WTC11 (cell line): ENCODE measurements around the gene UBE2G1. TPM values are rescaled to one million over a fixed set of nuclear protein-coding genes. Genes with fewer than 3 reads are reported as not detected.

Source experiments
- ATAC-seq: fragments of 200-7000 bp; cut with Tn5 transposase; 2 replicates; pipeline ENCODE4 v1.10.0; 2021; ENCODE audit warnings: mild to moderate bottlenecking, moderate library complexity
- CTCF ChIA-PET: fragments of 300-600 bp; sonication (Branson Sonifier 250); formaldehyde crosslinking; loops from one replicate; lab custom pipeline; 2021; ENCODE audit warnings: antibody characterized with exemption; lab: Charles Lee
- POLR2A ChIA-PET: fragments of 350-600 bp; sonication (Branson Sonifier 250); formaldehyde crosslinking; loops from one replicate; lab custom pipeline; 2021; ENCODE audit warnings: antibody characterized with exemption; lab: Charles Lee
- DNase-seq: peaks from one replicate; pipeline ENCODE4 v3.0.0; 2021; ENCODE audit warnings: low spot score
- H3K27ac Mint-ChIP-seq: 2 replicates; pipeline ENCODE4 v1.8.0; 2021; ENCODE audit warnings: mixed read lengths
- H3K27me3 Mint-ChIP-seq: 2 replicates; pipeline ENCODE4 v1.8.0; 2021; ENCODE audit warnings: low read depth, mild to moderate bottlenecking, moderate library complexity, mixed read lengths
- H3K36me3 Mint-ChIP-seq: 2 replicates; pipeline ENCODE4 v1.8.0; 2021; ENCODE audit warnings: mixed read lengths
- H3K4me1 Mint-ChIP-seq: 2 replicates; pipeline ENCODE4 v1.8.0; 2022; ENCODE audit warnings: mixed read lengths
- H3K4me3 Mint-ChIP-seq: 2 replicates; pipeline ENCODE4 v1.8.0; 2021; ENCODE audit warnings: mild to moderate bottlenecking, moderate library complexity, mixed read lengths
- H3K9me3 Mint-ChIP-seq: 2 replicates; pipeline ENCODE4 v1.8.0; 2021; ENCODE audit warnings: mixed read lengths
- ATF1 ChIP-seq: sonication (generic); formaldehyde crosslinking; IDR thresholded peaks from 2 replicates; pipeline ENCODE4 v1.8.1; 2023; ENCODE audit warnings: mild to moderate bottlenecking, moderate library complexity, missing genetic modification reagents
- CREB1 ChIP-seq: sonication (generic); formaldehyde crosslinking; IDR thresholded peaks from 2 replicates; pipeline ENCODE4 v1.8.0; 2023; ENCODE audit warnings: mild to moderate bottlenecking, missing genetic modification reagents
- CREM ChIP-seq: sonication (generic); formaldehyde crosslinking; IDR thresholded peaks from 2 replicates; pipeline ENCODE4 v1.8.1; 2022; ENCODE audit warnings: mild to moderate bottlenecking, missing genetic modification reagents, moderate library complexity
- ELF4 ChIP-seq: sonication (generic); formaldehyde crosslinking; IDR thresholded peaks from 2 replicates; pipeline ENCODE4 v1.8.1; 2022; ENCODE audit warnings: low read depth, mild to moderate bottlenecking, moderate library complexity, missing genetic modification reagents
- ESRRA ChIP-seq: sonication (generic); formaldehyde crosslinking; IDR thresholded peaks from 2 replicates; pipeline ENCODE4 v1.8.1; 2022; ENCODE audit warnings: mild to moderate bottlenecking, missing genetic modification reagents, borderline replicate concordance
- FOXK1 ChIP-seq: sonication (generic); formaldehyde crosslinking; IDR thresholded peaks from 2 replicates; pipeline ENCODE4 v1.8.0; 2022; ENCODE audit warnings: mild to moderate bottlenecking, moderate library complexity, missing genetic modification reagents
- FOXP1 ChIP-seq: sonication (generic); formaldehyde crosslinking; IDR thresholded peaks from 2 replicates; pipeline ENCODE4 v1.8.0; 2022; ENCODE audit warnings: missing genetic modification reagents, mild to moderate bottlenecking, moderate library complexity, borderline replicate concordance
- GABPB1 ChIP-seq: sonication (generic); formaldehyde crosslinking; IDR thresholded peaks from 2 replicates; pipeline ENCODE4 v1.8.1; 2023; ENCODE audit warnings: mild to moderate bottlenecking, missing genetic modification reagents
- JAZF1 ChIP-seq: fragments of 250-450 bp; sonication (Bioruptor Pico); IDR thresholded peaks from 2 replicates; pipeline ENCODE4 v1.9.0; 2021; ENCODE audit warnings: moderate library complexity, mild to moderate bottlenecking, inconsistent platforms
- KAT7 ChIP-seq: sonication (generic); formaldehyde crosslinking; IDR thresholded peaks from 2 replicates; pipeline ENCODE4 v1.8.1; 2023; ENCODE audit warnings: missing genetic modification reagents, mild to moderate bottlenecking, borderline replicate concordance
- NFATC4 ChIP-seq: fragments of 250-450 bp; sonication (Bioruptor Pico); IDR thresholded peaks from 2 replicates; pipeline ENCODE4 v1.9.0; 2021; ENCODE audit warnings: mild to moderate bottlenecking
- PRRX2 ChIP-seq: fragments of 250-450 bp; sonication (Bioruptor Pico); IDR thresholded peaks from 2 replicates; pipeline ENCODE4 v1.8.0; 2021; ENCODE audit warnings: mild to moderate bottlenecking
- RELA ChIP-seq: sonication (generic); formaldehyde crosslinking; IDR thresholded peaks from 2 replicates; pipeline ENCODE4 v1.8.1; 2022; ENCODE audit warnings: missing genetic modification reagents, mild to moderate bottlenecking, borderline replicate concordance
- TEAD1 ChIP-seq: sonication (generic); formaldehyde crosslinking; IDR thresholded peaks from 2 replicates; pipeline ENCODE4 v1.8.0; 2022; ENCODE audit warnings: mild to moderate bottlenecking, missing genetic modification reagents
- TEAD4 ChIP-seq: sonication (generic); formaldehyde crosslinking; IDR thresholded peaks from 2 replicates; pipeline ENCODE4 v1.8.0; 2022; ENCODE audit warnings: mild to moderate bottlenecking, missing genetic modification reagents
- ZNF263 ChIP-seq: sonication (generic); formaldehyde crosslinking; IDR thresholded peaks from 2 replicates; pipeline ENCODE4 v1.8.1; 2022; ENCODE audit warnings: low read depth, mild to moderate bottlenecking, moderate library complexity, missing genetic modification reagents
- ZNF423 ChIP-seq: fragments of 250-450 bp; sonication (Bioruptor Pico); IDR thresholded peaks from 2 replicates; pipeline ENCODE4 v2.1.2; 2022; ENCODE audit warnings: mild to moderate bottlenecking, moderate library complexity
- total RNA-seq: library from RNA; stranded (reverse); gene quantifications from 3 replicates; pipeline ENCODE4 v1.2.3, GENCODE V29; 2021
- TF ChIP-seq, protein P1 (sequence below): sonication (generic); formaldehyde crosslinking; IDR thresholded peaks from 2 replicates; pipeline ENCODE4 v1.8.1; 2022; ENCODE audit warnings: low read depth, mild to moderate bottlenecking, moderate library complexity, missing genetic modification reagents, borderline replicate concordance
- TF ChIP-seq, protein P2 (sequence below): fragments of 200-600 bp; IDR thresholded peaks from 2 replicates; pipeline ENCODE4 v1.8.0; 2022; ENCODE audit warnings: antibody characterized with exemption
- TF ChIP-seq, protein P3 (sequence below): sonication (generic); formaldehyde crosslinking; IDR thresholded peaks from 2 replicates; pipeline ENCODE4 v1.8.1; 2023; ENCODE audit warnings: mild to moderate bottlenecking, missing genetic modification reagents, borderline replicate concordance
- TF ChIP-seq, protein P4 (sequence below): sonication (generic); formaldehyde crosslinking; conservative IDR thresholded peaks from 2 replicates; pipeline ENCODE4 v1.8.1; 2023; ENCODE audit warnings: mild to moderate bottlenecking, low read depth, missing genetic modification reagents, moderate library complexity
- TF ChIP-seq, protein P5 (sequence below): fragments of 250-450 bp; sonication (Bioruptor Pico); conservative IDR thresholded peaks from 2 replicates; pipeline ENCODE4 v1.9.0; 2021; ENCODE audit warnings: mild to moderate bottlenecking

The UBE2G1 gene
- total RNA-seq, 1 experiment from 2014 or later = 177 TPM

DNA sequence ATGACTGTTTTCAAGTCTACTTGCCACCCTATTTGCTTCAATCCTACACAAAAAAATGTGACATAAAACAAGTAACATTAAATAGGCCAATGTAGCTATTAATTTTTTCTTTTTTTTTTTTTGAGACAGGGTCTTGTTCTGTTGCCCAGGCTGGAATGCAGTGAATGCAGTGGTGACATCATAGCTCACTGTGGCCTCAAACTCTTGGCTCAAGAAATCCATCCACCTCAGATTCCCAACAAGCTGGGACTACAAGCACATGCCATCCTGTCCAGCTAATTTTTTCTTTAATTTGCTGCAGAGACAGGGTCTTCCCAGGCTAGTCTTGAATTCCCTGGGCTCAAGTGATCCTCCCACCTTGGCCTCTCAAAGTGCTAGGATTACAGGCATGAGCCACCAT lies 132.1 kb downstream of the UBE2G1 start:
- ChIA-PET POLR2A (no interaction called here), CTCF (interaction anchor here (0.5 kb wide), 1 partner anchor 9 kb away, joined by 3 read pairs; no protein-coding TSS in a partner anchor)
- Mint-ChIP-seq H3K9me3 (no peaks in the 10 kb centered on the region), H3K27ac (no peak overlapping the region), H3K27me3 (no peaks in the 10 kb centered on the region), H3K36me3 (peaks cover 28% of the 10 kb centered on the region), H3K4me3 (no peak overlapping the region), H3K4me1 (no peaks in the 10 kb centered on the region)
- ATAC-seq = no peak
- no peak for TF ChIP-seq JAZF1
- TF ChIP-seq ZNF423 = no peak
- no peak for TF ChIP-seq TEAD1 (CRISPR knock-in tag)
- TF ChIP-seq FOXP1 = no peak
- no peak for TF ChIP-seq KAT7
- TF ChIP-seq RELA (CRISPR knock-in tag) = no peak
- no peak for TF ChIP-seq ELF4
- TF ChIP-seq, protein P1, sequence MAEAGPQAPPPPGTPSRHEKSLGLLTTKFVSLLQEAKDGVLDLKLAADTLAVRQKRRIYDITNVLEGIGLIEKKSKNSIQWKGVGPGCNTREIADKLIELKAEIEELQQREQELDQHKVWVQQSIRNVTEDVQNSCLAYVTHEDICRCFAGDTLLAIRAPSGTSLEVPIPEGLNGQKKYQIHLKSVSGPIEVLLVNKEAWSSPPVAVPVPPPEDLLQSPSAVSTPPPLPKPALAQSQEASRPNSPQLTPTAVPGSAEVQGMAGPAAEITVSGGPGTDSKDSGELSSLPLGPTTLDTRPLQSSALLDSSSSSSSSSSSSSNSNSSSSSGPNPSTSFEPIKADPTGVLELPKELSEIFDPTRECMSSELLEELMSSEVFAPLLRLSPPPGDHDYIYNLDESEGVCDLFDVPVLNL (CRISPR knock-in tag) = no peak
- no peak for TF ChIP-seq ATF1 (CRISPR knock-in tag)
- no peak for TF ChIP-seq TEAD4 (CRISPR knock-in tag)
- no peak for TF ChIP-seq CREM (CRISPR knock-in tag)
- TF ChIP-seq NFATC4 (CRISPR knock-in tag) = no peak
- TF ChIP-seq, protein P2, sequence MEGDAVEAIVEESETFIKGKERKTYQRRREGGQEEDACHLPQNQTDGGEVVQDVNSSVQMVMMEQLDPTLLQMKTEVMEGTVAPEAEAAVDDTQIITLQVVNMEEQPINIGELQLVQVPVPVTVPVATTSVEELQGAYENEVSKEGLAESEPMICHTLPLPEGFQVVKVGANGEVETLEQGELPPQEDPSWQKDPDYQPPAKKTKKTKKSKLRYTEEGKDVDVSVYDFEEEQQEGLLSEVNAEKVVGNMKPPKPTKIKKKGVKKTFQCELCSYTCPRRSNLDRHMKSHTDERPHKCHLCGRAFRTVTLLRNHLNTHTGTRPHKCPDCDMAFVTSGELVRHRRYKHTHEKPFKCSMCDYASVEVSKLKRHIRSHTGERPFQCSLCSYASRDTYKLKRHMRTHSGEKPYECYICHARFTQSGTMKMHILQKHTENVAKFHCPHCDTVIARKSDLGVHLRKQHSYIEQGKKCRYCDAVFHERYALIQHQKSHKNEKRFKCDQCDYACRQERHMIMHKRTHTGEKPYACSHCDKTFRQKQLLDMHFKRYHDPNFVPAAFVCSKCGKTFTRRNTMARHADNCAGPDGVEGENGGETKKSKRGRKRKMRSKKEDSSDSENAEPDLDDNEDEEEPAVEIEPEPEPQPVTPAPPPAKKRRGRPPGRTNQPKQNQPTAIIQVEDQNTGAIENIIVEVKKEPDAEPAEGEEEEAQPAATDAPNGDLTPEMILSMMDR = no peak
- TF ChIP-seq FOXK1 (CRISPR knock-in tag) = no peak
- DNase-seq = no peak

DNA sequence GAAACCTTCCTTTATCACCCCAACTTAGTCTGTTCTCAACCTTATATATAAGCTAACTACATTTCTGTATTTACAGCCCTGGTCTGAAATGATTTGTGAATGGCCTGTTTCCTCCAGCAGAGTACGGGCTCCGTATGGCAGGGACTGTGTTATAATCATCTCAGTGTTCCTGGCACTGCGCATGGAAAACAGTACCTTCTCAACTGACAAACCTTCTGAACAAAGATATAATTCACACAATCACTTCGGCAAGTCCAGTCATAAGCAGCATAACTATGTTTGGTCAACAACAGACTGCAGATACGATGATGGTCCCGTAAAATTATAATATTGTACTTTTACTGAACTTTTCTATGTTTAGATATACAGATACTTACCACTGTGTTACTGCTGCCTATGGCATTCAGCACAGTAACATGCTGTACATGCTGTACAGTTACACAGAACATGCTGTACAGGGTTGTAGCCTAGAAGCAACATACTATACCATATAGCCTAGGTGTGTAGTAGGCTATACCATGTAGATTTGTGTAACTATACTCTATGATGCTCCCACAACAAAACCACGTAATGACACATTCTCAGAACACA lies 132.7 kb downstream of the UBE2G1 start:
- Mint-ChIP-seq H3K9me3 (no peaks in the 10 kb centered on the region), H3K27ac (no peak overlapping the region), H3K4me3 (no peak overlapping the region), H3K27me3 (no peaks in the 10 kb centered on the region), H3K4me1 (no peaks in the 10 kb centered on the region), H3K36me3 (peaks cover 23% of the 10 kb centered on the region)
- no peak for ATAC-seq
- ChIA-PET POLR2A (no interaction called here), CTCF (interaction anchor here (0.5 to 0.6 kb wide), 2 partner anchors 9 to 173 kb away, joined by 3 read pairs; no protein-coding TSS in a partner anchor)
- TF ChIP-seq ESRRA (CRISPR knock-in tag) (no peak), ZNF263 (CRISPR knock-in tag) (no peak), KAT7 (no peak), GABPB1 (CRISPR knock-in tag) (no peak), PRRX2 (no peak), CREB1 (CRISPR knock-in tag) (no peak)
- TF ChIP-seq, protein P3, sequence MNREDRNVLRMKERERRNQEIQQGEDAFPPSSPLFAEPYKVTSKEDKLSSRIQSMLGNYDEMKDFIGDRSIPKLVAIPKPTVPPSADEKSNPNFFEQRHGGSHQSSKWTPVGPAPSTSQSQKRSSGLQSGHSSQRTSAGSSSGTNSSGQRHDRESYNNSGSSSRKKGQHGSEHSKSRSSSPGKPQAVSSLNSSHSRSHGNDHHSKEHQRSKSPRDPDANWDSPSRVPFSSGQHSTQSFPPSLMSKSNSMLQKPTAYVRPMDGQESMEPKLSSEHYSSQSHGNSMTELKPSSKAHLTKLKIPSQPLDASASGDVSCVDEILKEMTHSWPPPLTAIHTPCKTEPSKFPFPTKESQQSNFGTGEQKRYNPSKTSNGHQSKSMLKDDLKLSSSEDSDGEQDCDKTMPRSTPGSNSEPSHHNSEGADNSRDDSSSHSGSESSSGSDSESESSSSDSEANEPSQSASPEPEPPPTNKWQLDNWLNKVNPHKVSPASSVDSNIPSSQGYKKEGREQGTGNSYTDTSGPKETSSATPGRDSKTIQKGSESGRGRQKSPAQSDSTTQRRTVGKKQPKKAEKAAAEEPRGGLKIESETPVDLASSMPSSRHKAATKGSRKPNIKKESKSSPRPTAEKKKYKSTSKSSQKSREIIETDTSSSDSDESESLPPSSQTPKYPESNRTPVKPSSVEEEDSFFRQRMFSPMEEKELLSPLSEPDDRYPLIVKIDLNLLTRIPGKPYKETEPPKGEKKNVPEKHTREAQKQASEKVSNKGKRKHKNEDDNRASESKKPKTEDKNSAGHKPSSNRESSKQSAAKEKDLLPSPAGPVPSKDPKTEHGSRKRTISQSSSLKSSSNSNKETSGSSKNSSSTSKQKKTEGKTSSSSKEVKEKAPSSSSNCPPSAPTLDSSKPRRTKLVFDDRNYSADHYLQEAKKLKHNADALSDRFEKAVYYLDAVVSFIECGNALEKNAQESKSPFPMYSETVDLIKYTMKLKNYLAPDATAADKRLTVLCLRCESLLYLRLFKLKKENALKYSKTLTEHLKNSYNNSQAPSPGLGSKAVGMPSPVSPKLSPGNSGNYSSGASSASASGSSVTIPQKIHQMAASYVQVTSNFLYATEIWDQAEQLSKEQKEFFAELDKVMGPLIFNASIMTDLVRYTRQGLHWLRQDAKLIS (CRISPR knock-in tag) = no peak
- TF ChIP-seq, protein P4, sequence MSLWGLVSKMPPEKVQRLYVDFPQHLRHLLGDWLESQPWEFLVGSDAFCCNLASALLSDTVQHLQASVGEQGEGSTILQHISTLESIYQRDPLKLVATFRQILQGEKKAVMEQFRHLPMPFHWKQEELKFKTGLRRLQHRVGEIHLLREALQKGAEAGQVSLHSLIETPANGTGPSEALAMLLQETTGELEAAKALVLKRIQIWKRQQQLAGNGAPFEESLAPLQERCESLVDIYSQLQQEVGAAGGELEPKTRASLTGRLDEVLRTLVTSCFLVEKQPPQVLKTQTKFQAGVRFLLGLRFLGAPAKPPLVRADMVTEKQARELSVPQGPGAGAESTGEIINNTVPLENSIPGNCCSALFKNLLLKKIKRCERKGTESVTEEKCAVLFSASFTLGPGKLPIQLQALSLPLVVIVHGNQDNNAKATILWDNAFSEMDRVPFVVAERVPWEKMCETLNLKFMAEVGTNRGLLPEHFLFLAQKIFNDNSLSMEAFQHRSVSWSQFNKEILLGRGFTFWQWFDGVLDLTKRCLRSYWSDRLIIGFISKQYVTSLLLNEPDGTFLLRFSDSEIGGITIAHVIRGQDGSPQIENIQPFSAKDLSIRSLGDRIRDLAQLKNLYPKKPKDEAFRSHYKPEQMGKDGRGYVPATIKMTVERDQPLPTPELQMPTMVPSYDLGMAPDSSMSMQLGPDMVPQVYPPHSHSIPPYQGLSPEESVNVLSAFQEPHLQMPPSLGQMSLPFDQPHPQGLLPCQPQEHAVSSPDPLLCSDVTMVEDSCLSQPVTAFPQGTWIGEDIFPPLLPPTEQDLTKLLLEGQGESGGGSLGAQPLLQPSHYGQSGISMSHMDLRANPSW (CRISPR knock-in tag) = no peak
- TF ChIP-seq, protein P5, sequence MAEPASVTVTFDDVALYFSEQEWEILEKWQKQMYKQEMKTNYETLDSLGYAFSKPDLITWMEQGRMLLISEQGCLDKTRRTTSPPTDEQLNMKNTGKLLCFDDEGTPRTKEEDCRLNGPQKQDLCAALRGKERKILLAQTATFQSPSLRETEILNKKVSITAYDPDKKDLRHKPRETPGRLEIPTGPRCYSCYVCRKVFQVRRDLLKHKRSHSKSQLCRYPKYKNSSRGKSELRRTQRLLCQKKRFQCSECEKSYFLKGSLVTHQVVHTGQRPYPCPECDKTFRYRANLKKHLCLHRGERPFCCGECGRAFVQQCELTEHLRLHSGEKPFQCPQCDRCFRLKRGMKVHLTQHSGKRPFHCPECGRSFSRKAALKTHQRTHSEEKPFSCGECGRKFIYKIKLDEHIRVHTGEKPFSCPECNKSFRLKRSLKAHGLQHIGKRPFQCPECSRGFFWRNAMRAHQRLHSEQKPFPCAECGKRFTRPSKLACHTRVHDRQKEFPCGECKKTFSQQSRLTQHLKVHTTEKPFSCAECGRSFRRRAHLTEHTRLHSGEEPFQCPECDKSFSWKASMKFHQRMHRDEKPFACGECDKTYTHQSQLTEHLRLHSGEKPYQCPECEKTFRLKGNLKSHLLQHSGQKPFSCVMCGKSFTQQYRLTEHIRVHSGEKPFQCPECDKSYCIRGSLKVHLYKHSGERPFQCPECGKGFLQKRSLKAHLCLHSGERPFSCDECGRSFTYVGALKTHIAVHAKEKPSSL (CRISPR knock-in tag) = no peak
- no peak for DNase-seq
